Measurements from ENCODE around the gene FCF1.

Gene FCF1, protein sequence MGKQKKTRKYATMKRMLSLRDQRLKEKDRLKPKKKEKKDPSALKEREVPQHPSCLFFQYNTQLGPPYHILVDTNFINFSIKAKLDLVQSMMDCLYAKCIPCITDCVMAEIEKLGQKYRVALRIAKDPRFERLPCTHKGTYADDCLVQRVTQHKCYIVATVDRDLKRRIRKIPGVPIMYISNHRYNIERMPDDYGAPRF

GRCh38 chr14:74712499-74713394 is at the start of gene FCF1, which contains the start of gene AREL1:
Gene FCF1, plus strand, starts transcription at chr14:74713144. Its CDS starts 54 bp downstream, at chr14:74713198.
Gene AREL1, minus strand, starts transcription at chr14:74713080. Its CDS starts 27,465 bp downstream, at chr14:74685615.
- DNase-seq: peak; percentile 84 to 88

- DNase-seq: no peak
Observed at GRCh38 chr14:74663884-74664283, 49.1 kb upstream of the FCF1 start.

DNA sequence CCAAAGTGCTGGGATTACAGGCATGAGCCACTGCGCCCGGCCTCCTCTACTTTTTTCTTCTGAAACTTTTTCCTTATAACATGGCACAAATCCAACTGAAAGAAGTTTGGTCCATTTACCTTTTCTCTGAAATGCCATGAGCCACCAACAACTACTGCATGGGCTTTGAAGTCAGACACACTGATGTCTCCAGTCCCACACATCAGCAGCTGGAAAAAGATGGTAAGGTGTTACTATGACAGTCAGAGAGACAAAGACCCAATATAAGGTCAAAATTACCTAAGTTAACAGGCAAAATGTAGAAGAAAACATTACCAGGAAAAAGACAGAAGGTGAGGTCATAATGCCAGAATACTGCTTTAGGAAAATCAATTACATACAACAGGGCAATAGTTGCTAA is 48.2 kb upstream of the FCF1 start:
- DNase-seq: no peak

DNA sequence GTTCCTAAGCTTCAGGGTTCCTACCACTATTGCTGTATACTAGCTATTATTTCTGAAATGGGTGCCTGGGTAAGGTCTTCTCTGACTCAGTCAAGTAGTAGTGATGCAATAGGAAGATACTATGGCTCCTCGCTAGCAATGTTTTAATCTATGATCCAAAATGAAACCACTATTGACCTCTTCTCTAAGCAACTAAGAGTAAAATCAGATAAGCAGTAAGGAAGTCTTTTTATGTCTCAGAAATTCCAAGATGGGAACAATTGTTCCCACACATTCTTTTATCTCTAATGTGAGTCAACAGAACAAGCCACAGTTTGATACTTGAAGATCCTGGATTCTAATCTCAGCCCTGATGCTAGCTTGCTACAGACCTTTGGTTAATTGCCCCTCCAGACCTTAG is 45.2 kb upstream of the FCF1 start:
- DNase-seq: no peak

DNA sequence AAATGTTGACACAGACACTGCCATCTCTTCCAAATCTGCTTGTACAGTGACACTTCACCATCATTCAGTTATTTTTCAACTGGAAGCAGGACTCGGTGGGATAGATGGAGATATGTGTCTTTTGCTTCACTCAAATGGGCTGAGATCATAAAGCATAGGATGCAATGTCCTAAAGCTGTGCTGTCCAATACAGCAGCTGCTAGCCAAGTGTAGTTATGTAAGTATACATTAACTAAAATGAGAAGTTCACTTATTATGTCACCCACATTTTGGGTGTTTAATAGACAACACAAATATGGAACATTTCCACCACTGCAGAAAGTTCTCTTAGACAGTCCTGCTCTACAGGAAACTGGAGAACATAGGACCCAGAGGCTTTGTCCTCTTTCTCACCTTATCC is 43.7 kb upstream of the FCF1 start:
- no peak for DNase-seq

DNA sequence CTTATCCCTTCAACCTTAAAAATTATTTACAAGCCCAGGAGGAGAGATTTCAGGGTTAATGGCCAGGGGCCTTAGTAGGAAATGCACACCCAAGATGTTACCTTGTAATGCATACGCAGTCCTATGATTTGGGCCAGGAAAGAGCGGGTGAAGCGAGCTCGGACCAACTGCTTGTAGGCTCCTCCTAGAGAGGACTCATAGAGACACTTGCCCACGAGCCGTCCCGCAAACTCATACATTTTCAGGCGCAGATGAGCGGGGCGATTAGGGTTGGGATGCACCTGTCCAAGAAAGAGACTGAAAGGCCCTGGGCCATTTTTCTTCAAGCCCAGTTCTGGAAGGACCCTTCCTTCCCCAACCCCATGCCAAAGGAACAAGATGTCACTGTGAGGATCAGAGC is 43.1 kb upstream of the FCF1 start:
- no peak for DNase-seq

DNA sequence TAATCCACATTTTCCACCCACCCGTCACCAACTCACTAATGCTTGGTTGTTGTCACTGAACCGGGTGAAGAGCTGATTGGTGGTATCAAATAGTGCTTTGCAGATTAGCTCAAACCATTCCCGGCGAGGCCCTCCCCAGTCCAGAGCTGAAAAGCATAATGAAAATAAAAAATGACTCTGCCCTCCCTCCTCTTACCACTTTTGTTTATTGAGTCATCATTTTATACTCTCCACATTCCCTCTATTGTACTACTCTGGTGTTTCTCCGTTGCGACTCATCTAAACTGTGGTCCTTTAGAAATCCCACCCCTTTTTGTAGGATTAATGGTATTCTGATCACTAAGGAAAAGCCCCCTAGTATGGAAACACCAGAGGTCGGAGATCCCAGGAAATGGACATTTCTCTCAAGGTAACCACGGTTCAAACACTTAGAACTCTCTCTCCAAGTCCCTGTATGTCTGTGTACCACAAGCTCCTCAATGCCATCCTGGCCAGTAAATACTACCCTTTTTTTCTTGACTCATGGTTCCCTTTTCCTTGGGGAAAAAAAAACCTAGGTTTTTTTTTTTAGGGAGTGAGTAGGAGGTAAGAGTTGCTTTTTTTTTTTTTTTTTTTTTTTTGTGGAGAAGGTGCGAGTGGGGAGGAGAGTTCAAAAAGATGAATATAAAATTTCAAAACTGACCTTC is 42.1 kb upstream of the FCF1 start:
- no peak for DNase-seq

GRCh38 chr14:74671789-74672188 is 41.2 kb upstream of the FCF1 start:
- DNase-seq: no peak

- DNase-seq: no peak
Observed at GRCh38 chr14:74673768-74674167, 39.2 kb upstream of the FCF1 start.

DNA sequence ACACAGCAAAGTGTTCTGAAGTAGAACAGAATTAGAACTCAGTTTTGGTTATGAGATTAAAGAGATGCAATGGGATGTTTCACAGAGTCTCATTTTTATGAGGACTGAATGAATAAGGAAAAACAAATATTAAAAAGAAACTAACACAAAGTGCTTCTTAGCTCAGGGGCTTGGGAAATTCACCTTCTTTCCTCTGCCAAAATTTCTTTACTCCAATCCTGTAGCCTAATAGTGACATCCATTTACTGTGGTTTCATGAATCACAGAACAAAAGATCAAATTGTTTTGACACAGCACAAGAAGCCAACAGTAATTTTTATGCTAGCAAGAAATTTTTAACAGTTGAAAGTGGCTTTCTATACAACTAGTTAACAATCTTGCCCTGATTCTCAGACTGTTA is 37.7 kb upstream of the FCF1 start:
- no peak for DNase-seq

DNA sequence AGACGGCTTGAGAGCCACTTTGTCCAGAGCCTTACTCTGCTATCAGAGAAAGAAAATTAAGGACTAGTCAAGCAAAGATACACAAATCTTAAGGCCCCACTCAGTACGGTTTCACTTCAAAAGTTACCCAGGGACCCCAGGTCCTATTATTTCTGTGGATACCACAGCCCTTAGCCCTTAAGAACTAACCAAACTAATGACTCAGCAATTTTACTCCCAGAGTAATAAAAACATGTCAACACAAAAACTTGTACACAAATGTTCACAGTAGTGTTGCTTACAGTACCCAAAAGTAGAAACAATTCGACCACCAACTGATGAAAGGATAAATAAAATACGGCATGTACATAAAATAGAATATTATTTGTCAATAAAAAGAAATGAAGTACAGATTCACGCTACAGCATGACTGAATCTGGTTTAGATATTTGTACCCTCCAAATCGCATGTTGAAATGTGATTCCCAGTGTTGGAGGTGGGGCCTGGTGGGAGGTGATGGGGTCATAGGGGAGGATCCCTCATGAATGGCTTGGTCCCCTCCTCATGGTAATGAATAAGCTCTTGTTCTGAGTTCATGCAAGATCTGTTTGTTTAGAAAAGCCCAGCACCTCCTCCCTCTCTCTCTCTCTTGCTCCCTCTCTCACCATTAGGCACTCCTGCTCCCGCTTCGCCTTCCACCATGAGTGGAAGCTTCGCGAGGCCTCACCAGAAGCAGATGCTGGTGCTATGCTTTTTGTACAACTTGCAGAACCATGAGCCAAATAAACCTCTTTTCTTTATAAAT is 30.6 kb upstream of the FCF1 start:
- no peak for DNase-seq

DNA sequence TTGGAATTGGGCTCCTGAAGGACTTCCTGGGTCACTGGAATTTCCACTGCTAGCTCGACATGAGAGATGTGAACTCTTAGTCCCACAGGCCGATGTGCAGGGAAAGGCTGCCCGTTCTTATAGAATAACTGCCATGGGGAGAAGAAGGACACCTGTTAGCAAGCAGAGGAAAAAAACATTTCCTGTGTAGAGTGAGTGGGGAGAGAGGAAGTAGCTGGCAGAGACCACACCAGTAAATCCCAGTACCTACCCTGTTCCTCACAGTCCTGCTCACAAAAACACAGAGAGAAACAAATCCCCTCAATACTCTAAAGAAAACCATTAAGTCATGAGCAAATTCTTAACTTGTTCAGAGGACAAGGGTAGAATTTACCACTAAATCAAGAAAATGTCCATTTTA is 29.5 kb upstream of the FCF1 start:
- DNase-seq: no peak

- DNase-seq: peak; percentile 2 to 35
Observed at GRCh38 chr14:74684434-74684833, 28.5 kb upstream of the FCF1 start.

DNA sequence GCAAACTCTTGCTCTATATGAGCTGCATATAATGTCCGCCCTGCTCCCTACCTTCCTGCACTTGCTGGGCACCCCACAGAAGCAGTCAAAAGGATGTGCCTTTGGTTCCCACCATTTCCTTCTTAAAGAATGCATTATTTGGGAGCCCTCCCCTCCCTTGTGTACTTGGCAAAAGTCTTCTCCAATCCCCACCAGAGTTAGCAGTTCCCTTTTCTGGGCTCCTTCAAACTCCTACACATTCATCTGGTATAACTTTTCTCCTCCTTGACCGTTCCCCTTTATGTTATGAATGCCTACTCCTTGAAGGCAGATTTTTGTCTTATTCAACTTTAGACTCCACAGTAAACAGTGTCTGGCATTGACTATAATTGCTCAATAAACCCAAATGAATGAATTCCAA is 27.9 kb upstream of the FCF1 start:
- DNase-seq: no peak

DNA sequence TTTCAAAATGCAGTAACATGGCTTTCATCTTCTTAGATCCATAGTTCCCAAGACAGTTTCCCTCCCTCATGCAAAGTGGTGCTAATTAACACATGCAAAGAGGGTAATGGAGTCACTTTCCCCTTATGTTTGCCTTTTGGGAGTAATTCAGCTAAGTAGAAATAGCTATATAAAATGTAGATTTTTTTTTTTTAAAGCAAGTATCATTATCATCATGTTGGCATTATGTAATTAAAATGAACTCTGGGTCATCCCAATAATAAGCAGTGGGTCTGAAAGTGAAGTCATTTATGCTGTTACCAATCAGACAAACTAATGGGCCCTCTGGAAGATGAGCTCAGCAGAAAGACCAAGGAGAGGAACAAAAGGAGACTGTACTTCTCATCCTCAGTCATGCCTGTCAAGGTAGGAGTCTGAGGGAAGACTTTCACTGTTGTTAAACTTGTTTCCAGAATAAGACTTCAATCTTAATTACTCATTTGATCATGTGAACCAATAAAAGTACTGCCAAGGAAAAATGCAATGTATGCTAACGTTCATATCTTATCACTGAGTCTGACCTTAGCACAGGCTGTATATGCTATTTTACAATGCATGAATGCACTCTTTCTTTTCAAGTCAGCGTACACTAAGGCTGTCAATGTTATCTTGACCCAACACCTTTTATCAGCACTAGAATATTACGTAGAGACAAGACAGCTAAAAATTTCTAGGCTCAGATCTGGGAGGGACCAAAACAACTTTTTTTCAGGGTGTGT is 26.8 kb upstream of the FCF1 start:
- DNase-seq: no peak

- DNase-seq: no peak
Observed at GRCh38 chr14:74691456-74691855, 21.5 kb upstream of the FCF1 start.

DNA sequence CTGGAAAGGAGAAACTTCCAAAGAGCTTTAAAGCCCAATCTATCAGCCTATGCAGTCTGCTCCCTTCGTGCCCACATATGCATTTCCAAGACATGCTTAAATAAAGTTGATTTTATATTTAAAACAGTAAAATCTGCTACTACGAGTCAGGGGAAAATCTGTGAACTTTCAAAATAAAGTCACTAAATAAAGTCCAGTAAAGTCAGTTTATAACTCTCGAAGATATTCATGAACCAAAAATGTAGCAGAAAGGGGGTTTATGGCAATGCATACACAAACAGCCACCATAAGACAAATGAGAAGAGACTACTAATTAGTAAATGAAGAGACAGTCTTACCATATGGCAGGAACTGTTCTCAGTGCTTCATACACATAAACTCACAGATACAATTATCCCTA is 19.8 kb upstream of the FCF1 start:
- no peak for DNase-seq

DNA sequence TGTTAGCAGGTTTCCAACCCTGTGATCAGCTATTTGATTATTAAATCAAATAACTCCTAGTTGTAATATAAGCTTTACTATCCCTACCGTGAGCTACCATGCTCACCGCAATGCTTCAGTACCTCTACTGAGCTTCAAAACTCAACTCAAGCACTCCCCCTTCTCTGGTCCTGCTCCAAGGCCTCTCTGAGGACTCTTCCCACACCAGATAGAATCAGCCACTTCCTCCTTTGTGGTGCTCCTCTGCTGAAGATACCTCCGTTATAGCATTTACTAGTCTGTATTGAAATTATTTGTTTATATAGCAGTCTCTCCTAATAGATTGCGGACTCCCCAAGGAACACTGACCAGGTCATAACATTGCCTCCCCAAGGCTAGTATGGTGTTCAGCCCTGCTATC is 17.5 kb upstream of the FCF1 start:
- DNase-seq: no peak

GRCh38 chr14:74697011-74697410 is 15.9 kb upstream of the FCF1 start:
- no peak for DNase-seq

- no peak for DNase-seq
Observed at GRCh38 chr14:74697543-74697942, 15.4 kb upstream of the FCF1 start.

- DNase-seq: no peak
Observed at GRCh38 chr14:74697976-74698375, 15.0 kb upstream of the FCF1 start.

- no peak for DNase-seq
Observed at GRCh38 chr14:74698465-74698864, 14.5 kb upstream of the FCF1 start.
